ENCODE results near the gene STAC3.

The STAC3 gene

DNA sequence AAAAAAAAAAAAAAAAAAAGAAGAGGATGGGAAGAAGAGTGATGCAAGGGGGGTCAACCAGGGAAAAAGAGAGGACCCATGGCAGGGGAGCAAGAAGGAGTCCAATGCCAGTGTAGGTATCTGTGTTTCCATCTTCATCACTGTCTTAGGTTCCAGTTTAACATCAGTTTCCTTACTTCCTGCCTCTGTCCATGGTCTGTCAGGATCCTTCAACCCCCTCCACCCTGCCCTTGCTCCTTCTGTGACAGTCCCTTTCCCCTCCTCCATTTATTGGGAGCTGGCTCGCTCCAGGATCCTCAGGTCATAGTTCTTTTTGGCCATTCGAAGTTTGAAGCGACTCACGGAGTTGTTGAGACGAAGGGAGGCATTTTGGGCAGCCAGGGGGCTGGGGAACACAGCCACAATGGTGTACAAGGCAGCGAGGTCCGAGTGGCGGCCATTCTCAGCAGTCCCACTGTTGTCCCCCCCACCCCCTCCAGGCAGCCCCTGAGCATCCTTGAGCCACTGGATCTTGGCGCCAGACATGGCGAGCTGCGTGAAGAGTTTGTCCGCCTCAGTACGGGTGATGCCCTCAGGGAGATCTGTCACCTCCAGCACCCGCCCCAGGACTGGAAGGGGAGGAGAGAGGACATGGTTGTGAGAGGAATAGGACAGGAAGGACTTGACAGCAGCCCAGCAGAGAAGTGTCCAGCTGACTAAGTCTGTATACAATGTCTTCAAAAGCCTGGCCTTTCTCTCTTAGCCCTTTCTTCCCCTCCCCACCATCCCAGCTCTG, 3.7 kb upstream of the STAC3 start:
- DNase-seq = no peak

DNA sequence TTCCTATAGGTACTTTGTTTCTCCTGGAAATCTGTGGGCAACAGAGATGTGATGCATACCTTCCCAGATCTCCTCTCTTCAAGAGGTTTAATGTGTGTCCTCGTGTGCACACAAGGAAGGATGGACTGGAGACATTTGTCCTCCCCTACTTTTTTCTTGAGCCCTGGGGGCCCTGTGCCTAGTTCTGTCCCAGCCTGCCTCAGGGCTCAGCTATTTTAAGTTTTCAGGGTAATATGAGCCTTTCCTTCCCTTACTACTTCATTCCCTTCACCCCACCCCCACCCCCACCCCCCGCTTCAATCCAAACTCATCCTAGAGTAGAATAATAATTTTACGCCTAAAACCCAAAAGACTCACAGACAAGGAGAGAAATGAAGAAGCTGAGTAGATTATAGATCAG, 446 bp downstream of the STAC3 start:
- DNase-seq = peak; percentile 17

DNA sequence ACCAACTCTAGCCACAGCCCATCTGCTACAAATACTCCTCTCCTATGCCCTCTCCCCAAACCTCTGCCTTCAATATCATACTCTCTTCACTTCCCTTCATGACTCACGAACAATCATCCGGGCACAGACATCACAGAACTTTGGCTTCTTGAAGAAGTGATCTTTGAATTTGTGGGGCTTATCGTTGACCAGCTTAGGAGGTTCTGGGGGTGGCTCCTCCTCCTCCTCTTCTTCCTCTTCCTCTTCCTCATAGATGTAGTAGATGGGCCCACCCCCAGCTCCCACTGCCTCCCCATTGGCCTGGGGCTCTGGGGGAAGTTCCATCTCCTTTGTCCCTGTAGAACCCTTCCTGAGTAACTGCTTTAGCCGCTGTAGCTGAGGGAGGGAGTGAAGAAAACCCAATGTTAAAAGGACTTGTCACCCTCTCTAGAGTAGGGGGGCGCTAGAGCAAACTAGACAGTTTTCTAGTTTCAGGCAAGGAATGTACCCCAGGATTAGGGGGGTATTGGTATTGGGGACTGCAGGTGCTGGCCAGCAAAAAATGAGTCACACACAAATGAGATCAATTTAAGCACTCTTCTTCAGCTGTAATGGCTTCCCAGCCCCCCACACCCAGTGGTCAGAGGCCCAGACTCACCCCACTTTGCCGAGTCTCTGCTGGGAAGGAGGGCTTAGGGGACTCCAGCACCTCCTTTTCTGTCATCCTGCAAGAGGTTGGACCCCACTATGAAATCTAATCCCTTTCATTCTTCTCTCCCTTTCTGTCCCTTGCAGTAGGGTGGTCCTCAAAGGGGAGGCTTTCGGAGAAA, 1.8 kb downstream of the STAC3 start:
- peak; percentile 22 for DNase-seq

DNA sequence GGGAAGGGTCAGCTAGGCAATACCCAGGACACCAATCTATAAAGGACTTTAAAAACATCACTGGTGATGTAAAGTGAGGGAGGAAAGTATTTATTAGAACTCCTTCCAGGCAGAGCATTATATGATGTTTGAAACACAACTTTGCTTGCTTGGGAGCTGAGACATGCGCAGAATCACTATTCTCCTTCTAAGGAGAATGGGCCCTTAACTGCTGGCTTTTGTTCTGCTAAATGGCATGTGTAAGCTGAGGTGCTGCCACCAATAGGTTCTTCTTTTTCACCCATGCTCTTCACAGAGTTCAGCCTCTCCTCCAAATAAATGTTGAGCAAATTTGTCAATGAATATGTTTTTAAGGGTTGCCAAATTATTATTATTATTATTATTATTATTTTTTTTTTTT, 3.9 kb downstream of the STAC3 start:
- no peak for DNase-seq

DNA sequence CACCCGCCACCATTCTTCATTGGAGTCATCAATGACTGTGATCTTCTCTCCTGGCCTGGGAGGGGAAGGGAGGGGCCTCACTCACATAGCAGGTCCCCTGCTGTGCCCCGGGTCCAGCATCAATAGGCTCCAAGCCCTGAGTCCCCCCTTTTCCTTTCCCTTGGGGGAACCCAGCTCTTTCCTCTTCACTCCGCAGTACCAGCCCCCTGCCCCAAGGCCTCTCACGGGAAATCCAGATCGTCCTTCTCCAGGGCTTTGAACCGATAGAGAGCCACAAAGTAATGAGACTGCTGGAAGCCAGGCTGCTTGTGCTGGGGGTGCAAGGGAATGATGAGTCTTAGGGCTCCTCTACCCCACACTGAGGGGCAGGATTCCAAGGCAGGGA, 6.7 kb downstream of the STAC3 start:
- no peak for DNase-seq

DNA sequence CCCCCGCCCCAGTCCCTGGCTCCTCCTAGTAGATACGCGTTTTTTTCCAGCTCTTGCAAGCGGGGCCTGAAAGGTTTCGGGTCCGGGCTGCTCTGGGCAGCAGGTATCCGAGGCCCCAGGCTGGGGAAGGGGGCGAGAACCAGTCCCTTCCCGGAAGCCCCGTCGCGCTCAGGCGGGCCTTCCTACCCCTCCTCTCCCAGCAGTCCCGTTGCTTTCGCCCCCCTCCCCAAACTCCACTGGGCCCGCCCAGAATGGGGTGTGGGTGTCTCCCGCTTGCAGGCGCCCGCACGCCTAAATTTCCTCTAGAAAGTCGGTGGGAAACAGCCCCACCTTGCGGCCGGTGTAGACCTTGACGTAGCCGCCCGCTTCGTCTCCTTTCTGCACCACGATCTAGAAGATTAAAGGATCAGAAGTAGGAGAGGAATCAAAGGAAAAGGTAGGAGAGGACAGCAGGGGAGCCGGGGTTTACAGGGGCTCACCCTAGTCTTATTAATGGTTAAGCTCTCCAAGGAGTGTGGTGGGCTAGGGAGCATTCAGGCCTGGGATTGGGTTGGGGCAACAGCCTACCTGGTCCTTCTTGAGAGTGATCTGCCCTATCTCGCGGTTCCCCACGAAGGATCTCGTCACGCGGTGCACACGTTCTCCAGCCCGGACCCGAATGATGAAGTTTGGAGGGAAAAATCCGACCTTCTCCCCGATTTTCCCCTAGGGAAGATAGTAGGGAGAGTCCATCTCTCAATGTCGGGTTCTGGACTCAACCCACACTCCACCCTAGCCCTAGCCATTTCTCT, 7.3 kb downstream of the STAC3 start:
- peak; percentile 80 for DNase-seq

DNA sequence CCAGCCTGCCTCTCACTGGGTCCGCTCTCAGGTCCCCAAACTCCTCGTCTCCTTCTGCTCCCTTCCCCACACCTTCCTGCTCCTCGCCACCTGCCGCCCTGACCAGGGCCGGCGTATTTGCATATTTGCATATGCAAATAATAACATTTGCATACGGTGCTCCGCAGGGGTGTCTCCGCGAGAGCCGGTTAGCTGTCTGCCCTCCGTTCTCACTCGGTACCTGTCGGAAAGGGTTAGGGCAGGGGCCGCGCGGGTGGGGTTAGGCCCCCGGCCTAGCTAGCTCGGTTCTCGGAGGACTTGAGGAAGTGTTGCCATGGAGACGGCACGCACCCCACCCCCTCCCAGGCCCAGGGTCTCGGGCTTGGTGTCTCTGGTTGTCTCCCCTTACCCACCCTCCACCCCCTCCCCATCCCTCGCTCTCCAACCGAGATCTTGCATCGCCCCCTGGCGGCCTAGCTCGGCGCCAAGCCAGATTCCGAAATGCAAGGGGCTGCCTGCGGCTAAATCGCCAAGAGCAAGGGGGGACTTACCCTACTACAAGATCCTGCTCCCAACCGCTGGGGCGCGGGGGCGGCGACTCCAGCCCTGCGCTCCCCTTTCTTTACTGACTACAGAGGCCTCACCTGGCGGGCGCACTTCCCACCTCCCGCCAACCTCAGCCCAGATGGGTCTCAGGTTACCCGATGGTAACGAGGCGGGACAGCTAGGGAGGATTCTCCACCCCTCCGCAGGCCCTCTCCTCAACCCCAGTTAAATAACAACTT, 8.1 kb downstream of the STAC3 start:
- peak; percentile 70 for DNase-seq

DNA sequence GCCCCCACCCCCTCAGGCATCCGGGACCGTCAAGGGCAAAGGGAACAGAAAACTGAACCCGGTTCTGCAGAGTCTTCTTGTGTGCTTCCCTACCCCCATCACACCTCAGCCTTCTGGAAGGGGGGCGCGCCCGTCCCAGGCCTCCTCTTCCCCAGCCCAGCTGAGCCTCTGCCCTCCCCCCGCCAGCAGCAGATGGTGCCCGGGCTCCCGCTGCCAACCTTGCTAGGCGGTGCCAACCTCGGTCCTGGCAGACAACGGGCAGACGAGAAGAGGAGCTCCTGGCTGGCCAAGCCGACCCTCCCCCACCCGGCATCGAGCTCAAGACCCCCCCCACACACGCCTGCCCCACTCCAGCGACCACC, 8.7 kb downstream of the STAC3 start:
- peak; percentile 72 for DNase-seq

DNA sequence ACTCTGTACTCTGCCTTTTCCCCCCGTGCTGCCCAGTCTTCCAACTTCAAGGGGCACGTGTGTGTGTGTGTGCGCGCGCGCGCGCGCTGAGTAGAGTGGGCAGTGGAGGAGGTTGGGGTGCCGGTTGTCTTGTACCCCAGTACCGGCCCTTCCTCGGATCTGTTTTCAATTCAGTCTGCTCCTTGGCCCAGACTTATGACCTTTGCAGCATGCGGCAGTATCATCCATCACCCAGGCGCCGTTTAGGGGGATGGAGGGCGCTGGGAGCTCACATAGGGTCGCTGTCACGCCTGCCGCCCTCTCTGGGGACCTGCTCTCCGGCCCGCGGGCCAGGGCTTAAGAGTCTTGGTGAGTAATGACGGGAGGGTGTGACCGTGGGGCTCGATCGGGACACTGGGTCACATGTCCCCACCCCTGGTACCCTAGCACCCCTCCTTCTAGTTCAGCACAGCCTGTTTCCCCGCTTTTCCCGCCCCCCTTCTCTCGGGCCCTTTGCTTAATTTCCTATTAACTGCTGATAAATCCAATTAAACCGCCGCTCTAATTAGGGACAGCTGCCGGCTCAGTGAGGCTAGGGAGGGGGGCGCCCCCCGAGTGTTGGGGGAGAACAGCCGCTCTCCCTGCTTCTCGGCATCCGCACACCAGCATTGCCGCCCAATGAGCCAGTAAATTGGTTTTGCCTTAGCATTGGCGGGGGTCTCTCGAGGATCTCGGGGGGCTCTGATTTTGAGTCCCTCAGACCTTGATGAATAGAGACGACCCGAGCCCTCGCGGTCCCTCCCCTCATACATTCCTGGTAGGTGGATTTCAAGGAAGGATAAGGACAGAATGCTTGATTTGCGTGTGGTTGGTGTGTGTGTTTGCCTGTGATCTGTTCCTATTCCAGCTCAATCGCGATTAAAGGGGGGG, 9.3 kb downstream of the STAC3 start:
- DNase-seq = peak; percentile 30

DNA sequence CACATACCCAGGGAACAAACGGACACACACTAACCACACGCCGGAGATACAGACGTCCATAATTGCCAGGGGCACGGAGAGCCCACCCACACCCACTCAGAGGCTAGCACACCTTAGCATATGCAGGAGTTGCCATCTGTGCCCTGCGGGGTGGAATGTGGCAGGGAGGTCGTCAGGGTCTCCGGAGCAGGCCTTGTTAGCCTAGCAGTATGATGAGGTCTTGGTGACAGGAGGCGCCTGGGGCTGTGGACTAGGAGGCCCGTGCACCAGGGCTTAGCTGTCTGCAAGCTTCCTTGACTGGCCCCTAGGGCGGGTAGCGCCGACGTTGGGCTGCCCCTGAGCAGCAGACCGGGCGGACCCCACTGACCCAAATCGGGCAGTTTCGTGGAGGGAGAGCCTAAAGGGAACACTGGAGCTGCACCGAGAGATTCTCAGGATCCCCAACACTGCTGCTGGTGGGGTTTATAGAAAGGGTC, 10.0 kb downstream of the STAC3 start:
- peak; percentile 39 for DNase-seq

DNA sequence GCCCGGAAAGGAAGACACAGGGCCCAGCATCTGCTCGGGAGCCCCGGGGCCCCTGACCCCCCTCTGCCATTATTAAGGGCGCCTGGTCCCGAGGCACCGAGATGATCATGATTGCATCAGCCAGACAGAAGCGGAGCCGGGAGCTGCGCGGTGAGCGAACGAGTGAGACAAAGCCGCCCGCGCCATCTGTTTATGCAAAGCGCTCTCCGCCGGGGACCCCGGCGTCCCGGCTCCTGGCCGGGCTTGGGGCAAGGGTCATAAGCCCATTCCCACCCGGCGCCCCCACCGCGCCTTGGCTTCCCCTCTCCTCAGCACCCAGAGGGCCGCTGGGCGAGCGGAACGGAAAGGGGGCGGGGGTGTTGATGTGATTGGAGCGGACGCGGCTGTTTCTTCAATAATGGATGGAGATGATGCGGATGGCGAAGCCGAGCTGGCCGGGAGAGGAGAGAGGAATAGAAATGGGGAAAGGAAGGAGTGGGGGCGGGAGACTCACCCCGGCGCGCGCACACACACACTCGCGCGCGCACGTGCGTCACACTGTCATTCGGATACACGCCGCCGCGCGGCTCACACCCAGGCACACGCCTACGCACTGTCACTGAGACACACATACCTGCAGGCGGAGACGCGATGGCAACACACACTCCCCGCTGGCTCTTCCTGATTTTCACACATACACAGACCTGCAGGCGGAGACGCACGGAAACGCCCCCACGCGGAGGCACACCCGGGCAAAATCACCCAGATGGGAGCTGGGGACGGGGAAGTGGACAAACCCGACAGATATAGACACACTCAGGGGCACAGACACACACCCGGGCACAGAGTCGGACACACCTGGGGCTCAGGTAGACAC, 10.7 kb downstream of the STAC3 start:
- peak; percentile 63 for DNase-seq

DNA sequence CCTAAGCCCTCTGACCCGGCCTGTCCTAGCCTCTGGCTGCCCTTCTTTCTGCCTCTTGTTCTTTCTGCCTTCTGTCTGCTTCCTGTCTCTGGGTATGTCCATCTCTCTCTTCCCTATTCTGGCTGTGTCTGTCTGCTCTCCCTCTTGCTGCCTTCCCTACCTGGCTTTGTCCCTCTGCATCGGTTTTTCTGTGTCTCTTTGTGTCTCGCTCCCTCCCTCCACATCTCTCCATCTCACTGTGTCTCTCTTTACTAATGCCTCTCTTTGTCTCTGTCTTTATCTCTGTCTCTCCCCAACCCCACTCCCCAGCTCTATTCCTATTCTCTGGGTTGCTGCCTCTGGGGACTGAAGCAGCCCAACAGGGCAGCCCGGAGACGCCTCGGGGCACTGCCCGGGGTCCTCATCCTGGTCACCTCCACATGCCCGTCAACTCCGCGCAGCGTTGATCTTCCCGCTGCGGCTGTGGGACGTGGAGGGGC, 11.4 kb downstream of the STAC3 start:
- DNase-seq = no peak

DNA sequence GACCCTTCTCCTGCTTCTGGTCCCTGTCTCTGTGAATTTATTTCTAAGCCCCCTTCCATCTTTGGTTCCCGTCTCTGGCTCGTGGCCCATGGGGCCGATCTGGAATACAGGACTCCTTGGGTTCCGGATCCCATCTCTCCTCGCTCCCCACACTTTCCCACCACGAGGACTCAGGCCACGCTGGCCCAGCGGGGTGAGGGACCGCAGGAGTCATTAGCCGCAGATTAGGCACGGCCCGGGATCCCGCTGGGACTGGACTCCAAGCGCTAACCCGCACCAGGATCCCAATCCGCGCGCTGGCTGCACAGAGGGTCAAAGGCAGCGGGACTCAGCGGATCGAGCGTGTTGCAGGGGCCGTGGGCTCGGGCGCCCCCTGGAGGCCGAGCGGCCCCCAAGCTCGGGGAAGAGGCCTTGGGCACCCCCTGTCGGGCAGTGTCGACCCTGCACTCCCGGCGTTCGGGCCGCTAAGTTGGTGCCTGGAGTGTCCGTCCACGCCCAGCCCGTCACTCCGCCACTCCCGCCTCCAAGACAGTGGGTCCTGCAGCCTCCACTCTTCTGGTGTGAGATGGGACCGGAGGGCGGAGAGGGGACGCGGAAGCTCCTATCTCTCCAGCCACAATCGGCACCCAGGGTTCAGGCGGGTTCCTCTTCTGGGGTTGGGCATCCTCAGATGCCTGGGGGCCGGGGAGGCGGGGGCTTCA, 12.0 kb downstream of the STAC3 start:
- peak; percentile 93 for DNase-seq

DNA sequence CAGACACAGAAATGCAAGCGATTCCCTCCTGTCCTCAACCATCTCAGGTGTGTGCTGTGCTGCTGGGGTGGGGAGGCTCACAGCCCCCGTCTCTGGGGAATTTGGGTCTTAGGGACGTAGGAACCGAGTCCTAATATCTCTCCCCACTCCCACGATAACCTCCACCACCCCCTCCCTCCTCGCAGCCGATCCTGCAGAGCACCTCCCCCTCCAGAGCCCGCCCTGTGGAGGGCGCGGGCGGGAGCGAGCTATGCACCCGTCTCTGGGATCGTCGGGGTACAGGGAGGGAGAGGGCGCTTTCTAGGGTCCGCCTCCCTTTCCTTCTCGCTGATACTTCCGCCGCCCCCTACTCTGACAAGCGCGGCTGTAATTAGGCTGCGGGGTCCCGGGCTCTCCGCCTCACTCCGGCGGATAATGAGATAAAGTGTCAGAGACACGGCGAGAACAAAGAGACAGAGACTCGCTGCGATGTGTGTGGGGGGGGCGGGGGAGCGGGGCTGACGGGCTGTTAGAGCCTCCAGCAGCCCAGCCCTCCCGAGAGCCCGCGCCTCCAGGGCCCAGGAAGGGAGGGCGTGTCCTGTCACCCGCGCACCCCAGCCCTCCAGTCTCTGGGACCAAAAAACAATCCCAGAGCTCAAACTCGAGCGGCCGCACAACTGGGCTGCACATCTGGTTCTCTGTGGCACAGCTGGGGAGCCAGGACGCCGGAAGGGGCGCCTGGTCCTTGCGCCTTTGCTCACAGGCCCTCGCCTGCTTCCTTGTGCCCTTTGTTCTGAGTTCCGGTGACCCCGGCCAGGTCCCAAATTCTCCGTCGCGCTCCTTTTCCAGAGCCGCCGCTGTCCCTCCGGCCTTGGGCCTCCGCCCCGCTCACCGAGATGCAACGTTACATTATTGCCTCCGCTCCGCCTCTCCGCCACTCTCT, 12.8 kb downstream of the STAC3 start:
- peak; percentile 36 for DNase-seq

DNA sequence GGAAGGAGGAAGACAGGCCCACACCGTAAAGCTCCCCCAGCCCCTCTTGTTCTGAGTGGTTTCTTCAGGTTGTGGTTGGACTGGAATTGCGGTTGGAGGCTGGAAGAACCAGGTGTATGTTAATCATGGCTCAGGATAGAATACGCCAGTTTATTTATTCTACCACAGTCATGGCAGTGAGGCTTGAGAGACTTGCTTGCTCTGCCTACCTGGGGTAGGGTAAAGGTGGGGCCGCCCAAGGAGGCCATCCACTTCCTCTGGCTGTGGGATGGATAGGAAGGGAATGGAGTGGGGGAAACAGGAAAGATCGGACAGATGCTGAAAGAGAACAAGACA, 13.4 kb downstream of the STAC3 start:
- no peak for DNase-seq

DNA sequence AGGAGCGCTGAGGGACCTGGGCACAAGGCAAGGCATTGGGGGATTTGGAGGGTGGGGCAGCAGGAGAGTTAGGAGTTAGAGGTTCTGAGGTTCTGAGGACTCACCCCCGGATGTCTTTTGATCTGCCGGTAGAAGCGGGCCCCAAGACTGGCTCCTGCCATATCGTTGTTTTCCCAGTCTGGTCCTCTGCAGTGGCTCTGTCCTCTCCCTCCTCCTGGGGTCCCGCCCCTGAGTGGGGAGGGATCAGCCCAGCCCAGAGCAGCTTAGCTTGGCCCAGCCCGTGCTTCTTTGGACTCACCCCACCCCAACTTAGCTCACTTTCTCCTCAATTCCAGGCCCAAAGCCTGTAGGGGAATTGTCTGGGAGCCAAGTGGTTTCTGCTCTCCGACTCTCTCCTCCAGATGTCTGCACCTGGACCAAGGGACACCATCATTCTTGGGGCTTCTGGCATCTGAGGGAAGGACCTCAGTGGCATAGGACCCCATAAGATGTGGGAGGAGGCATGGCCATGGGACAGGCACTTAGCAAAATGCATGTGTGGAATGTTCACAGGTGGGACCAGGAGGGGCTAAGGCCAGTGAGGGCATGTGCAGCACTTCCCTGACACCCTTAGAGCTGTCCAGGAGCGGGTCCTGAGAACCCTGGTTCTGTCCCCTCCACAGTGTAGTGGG, 13.9 kb downstream of the STAC3 start:
- DNase-seq = peak; percentile 68

DNA sequence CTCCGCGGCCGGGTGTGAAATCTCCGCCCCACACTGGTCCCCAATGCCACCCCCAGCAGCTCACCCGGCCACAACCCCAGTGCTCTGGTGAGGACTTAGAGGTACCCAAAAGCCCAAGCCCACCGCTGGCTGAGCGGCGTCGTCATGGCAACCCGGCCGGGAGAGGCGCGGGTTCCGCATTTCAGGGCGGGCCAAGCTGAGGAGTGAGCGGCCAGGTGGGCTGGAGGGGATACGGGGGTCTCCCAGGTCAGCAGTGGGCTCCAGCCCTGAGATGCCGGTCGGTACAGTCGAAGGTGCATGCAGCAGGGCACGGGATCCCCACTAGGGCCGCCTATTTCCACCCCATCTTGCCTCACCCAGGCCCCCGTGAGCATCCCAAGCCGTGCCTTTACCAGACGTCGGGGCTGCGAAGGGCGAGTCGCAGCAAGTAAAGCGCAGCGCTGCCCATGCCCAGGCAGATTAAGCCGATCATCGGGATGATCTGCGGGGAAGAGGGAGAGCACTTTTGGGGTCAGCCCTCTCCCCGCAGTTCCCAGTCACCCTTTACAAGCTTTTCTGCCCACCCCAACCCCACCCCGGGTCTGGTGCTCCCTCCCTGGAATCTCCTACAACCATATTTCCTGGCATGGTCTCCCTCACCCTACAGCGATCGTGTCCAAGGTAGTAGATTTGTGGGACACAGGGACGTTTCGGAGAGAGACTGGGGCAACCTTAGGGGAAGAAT, 14.6 kb downstream of the STAC3 start:
- DNase-seq = peak; percentile 44
